HEK293 (cell line): ENCODE results near the gene MUC20.
A peak's percentile ranks its signal among the peaks of the same experiment; 100 is the strongest.

Source experiments
- CTCF ChIA-PET: fragments of 350-600 bp; formaldehyde crosslinking; extraction: SDS; loops from one replicate; lab custom pipeline; 2021; ENCODE audit warnings: antibody characterized with exemption; lab: Yijun Ruan, JAX
- POLR2A ChIA-PET: fragments of 300-600 bp; formaldehyde crosslinking; extraction: SDS; loops from one replicate; lab custom pipeline; 2020; ENCODE audit warnings: antibody characterized with exemption, inconsistent platforms; lab: Yijun Ruan, JAX
- H3K27ac ChIP-seq: fragments of 200-500 bp; sonication (Bioruptor generic); 2 replicates; pipeline ENCODE4 v1.5.1; 2014; ENCODE audit warnings: low read depth, low read length, control low read depth, inconsistent platforms; ENCODE audit errors: extremely low read depth
- H3K36me3 ChIP-seq, 2 experiments: fragments of 200-500 bp in 1 of 2; sonication (Bioruptor generic) in 1 of 2; 1 replicate in 1 of 2; 2 replicates in 1 of 2; pipeline ENCODE4 v1.5.1; 2014 to 2017; ENCODE audit warnings: inconsistent platforms in 2 of 2, low read length in 2 of 2; ENCODE audit not compliant: control insufficient read depth in 2 of 2, insufficient read depth in 1 of 2
- H3K4me1 ChIP-seq: fragments of 200-500 bp; sonication (Bioruptor generic); 2 replicates; pipeline ENCODE4 v1.5.1; 2014; ENCODE audit warnings: mild to moderate bottlenecking, low read length, inconsistent platforms; ENCODE audit not compliant: control insufficient read depth, insufficient read depth
- H3K4me3 ChIP-seq: 2 replicates; pipeline ENCODE4 v1.5.1; 2011; ENCODE audit warnings: low read depth, mild to moderate bottlenecking, control low read depth, low read length, moderate library complexity
- H3K9me3 ChIP-seq: fragments of 200-500 bp; sonication (Bioruptor generic); 2 replicates; pipeline ENCODE4 v1.5.1; 2014; ENCODE audit warnings: low read depth, low read length, inconsistent platforms; ENCODE audit not compliant: control insufficient read depth, insufficient read depth
- EGR2 ChIP-seq: fragments of 450-650 bp; formaldehyde crosslinking; IDR thresholded peaks from 2 replicates; pipeline ENCODE4 v1.5.1; 2016; ENCODE audit warnings: low read depth, missing biosample characterization, missing genetic modification characterization
- GLIS1 ChIP-seq: fragments of 450-650 bp; formaldehyde crosslinking; IDR thresholded peaks from 2 replicates; pipeline ENCODE4 v1.5.1; 2016; ENCODE audit warnings: missing biosample characterization, missing genetic modification characterization
- HOXD13 ChIP-seq: sonication (generic); formaldehyde crosslinking; IDR thresholded peaks from 2 replicates; pipeline ENCODE4 v1.8.0; 2022; ENCODE audit warnings: missing genetic modification reagents, borderline replicate concordance
- SP7 ChIP-seq: fragments of 450-650 bp; formaldehyde crosslinking; IDR thresholded peaks from 2 replicates; pipeline ENCODE4 v1.5.1; 2016; ENCODE audit warnings: missing biosample characterization, missing genetic modification characterization
- WT1 ChIP-seq: fragments of 450-650 bp; formaldehyde crosslinking; IDR thresholded peaks from 2 replicates; pipeline ENCODE4 v1.5.1; 2016; ENCODE audit warnings: missing biosample characterization, missing genetic modification characterization
- ZFHX2 ChIP-seq: fragments of 450-650 bp; formaldehyde crosslinking; conservative IDR thresholded peaks from 2 replicates; pipeline ENCODE4 v1.5.1; 2016; ENCODE audit warnings: missing biosample characterization, missing genetic modification characterization
- ZNF155 ChIP-seq: fragments of 450-650 bp; formaldehyde crosslinking; IDR thresholded peaks from 2 replicates; pipeline ENCODE4 v1.5.1; 2016; ENCODE audit warnings: missing biosample characterization, missing genetic modification characterization
- ZNF16 ChIP-seq: fragments of 450-650 bp; formaldehyde crosslinking; IDR thresholded peaks from 2 replicates; pipeline ENCODE4 v1.5.1; 2016; ENCODE audit warnings: low read depth, missing biosample characterization, missing genetic modification characterization
- ZNF221 ChIP-seq: fragments of 450-650 bp; formaldehyde crosslinking; IDR thresholded peaks from 2 replicates; pipeline ENCODE4 v1.5.1; 2017; ENCODE audit warnings: missing biosample characterization, missing genetic modification characterization, borderline replicate concordance
- ZNF292 ChIP-seq: fragments of 450-650 bp; formaldehyde crosslinking; IDR thresholded peaks from 2 replicates; pipeline ENCODE4 v1.5.1; 2016; ENCODE audit warnings: low read depth, missing biosample characterization, missing genetic modification characterization, borderline replicate concordance
- ZNF341 ChIP-seq: fragments of 450-650 bp; formaldehyde crosslinking; IDR thresholded peaks from 2 replicates; pipeline ENCODE4; 2016; ENCODE audit warnings: low read depth, missing biosample characterization, missing genetic modification characterization
- ZNF529 ChIP-seq: fragments of 450-650 bp; formaldehyde crosslinking; IDR thresholded peaks from 2 replicates; pipeline ENCODE4 v1.5.1; 2017; ENCODE audit warnings: missing genetic modification characterization, missing biosample characterization; ENCODE audit not compliant: insufficient replicate concordance
- ZNF548 ChIP-seq: fragments of 450-650 bp; formaldehyde crosslinking; IDR thresholded peaks from 2 replicates; pipeline ENCODE4 v1.5.1; 2016; ENCODE audit warnings: missing biosample characterization, missing genetic modification characterization
- ZNF600 ChIP-seq: fragments of 450-650 bp; formaldehyde crosslinking; IDR thresholded peaks from 2 replicates; pipeline ENCODE4 v1.5.1; 2016; ENCODE audit warnings: missing biosample characterization, missing genetic modification characterization
- TF ChIP-seq, protein P1 (sequence below): fragments of 450-650 bp; formaldehyde crosslinking; IDR thresholded peaks from 2 replicates; pipeline ENCODE4 v1.5.1; 2016; ENCODE audit warnings: missing biosample characterization, missing genetic modification characterization
- TF ChIP-seq, protein P2 (sequence below): fragments of 450-650 bp; formaldehyde crosslinking; IDR thresholded peaks from 2 replicates; pipeline ENCODE4 v1.5.1; 2016; ENCODE audit warnings: missing biosample characterization, missing genetic modification characterization

Gene MUC20

DNA sequence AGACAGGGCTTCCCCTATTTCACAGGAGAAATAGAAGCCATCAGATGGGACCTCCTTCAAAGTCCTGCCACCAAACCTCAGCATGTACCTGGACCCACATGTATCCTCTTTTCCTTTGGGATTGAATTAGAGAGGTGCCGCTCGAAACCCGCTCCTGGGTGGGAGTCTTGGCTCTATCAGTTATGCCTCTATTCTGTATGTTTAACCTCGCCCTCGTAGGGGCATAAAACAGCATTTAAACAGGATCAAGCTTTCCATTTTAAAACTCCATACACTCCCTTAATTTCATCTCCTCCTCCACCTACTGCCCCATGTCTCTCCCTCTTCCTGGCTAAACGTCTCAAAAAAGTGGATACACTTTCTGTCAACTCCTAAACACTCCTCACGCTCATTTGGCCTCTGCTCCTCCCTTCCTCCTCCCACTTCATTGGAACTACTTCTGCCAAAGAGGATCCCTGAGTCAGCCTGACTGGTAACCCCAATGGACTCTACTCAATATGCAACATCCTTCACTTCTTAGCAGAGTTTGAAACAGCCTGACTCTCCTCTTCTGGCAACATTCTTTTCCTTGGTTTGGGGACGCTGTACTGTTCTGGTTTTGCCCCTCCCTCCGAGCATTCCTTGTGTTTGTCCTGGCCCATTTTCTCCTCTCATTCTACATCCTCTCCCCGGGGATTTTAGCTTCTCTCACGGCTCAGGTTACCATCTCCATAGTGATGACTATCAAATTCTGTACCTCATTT is 23.0 kb upstream of the MUC20 start:
- ChIA-PET POLR2A (no interaction called here), CTCF (interaction anchor here (0.5 kb wide), 1 partner anchor 71 kb away, joined by 3 read pairs; no protein-coding TSS in a partner anchor)
- TF ChIP-seq ZNF529 (tag by site-specific recombination) (no peak), EGR2 (tag by site-specific recombination) (0 out of 2 replicates have a peak, but pooled peaks have one; percentile 14), HOXD13 (CRISPR knock-in tag) (no peak), ZNF292 (tag by site-specific recombination) (no peak), WT1 (tag by site-specific recombination) (peak; percentile 83), ZNF600 (tag by site-specific recombination) (peak; percentile 53; the same call in 1 of the 2 replicates), ZNF341 (tag by site-specific recombination) (peak; percentile 67), ZFHX2 (tag by site-specific recombination) (peak; percentile 25; the same call in 1 of the 2 replicates), ZNF548 (tag by site-specific recombination) (no peak)
- TF ChIP-seq, protein P1, sequence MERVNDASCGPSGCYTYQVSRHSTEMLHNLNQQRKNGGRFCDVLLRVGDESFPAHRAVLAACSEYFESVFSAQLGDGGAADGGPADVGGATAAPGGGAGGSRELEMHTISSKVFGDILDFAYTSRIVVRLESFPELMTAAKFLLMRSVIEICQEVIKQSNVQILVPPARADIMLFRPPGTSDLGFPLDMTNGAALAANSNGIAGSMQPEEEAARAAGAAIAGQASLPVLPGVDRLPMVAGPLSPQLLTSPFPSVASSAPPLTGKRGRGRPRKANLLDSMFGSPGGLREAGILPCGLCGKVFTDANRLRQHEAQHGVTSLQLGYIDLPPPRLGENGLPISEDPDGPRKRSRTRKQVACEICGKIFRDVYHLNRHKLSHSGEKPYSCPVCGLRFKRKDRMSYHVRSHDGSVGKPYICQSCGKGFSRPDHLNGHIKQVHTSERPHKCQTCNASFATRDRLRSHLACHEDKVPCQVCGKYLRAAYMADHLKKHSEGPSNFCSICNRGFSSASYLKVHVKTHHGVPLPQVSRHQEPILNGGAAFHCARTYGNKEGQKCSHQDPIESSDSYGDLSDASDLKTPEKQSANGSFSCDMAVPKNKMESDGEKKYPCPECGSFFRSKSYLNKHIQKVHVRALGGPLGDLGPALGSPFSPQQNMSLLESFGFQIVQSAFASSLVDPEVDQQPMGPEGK (tag by site-specific recombination), result no peak; the same call in 1 of the 2 replicates
- TF ChIP-seq, protein P2, sequence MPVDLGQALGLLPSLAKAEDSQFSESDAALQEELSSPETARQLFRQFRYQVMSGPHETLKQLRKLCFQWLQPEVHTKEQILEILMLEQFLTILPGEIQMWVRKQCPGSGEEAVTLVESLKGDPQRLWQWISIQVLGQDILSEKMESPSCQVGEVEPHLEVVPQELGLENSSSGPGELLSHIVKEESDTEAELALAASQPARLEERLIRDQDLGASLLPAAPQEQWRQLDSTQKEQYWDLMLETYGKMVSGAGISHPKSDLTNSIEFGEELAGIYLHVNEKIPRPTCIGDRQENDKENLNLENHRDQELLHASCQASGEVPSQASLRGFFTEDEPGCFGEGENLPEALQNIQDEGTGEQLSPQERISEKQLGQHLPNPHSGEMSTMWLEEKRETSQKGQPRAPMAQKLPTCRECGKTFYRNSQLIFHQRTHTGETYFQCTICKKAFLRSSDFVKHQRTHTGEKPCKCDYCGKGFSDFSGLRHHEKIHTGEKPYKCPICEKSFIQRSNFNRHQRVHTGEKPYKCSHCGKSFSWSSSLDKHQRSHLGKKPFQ (tag by site-specific recombination), result no peak
- Histone ChIP-seq H3K4me1 (no peaks in the 10 kb centered on the region), H3K36me3 (peaks cover 0 to 19% of the 10 kb centered on the region in 2 experiments; a peak in 2 of 3 replicates), H3K27ac (no peak overlapping the region), H3K9me3 (no peaks in the 10 kb centered on the region), H3K4me3 (no peak overlapping the region)

DNA sequence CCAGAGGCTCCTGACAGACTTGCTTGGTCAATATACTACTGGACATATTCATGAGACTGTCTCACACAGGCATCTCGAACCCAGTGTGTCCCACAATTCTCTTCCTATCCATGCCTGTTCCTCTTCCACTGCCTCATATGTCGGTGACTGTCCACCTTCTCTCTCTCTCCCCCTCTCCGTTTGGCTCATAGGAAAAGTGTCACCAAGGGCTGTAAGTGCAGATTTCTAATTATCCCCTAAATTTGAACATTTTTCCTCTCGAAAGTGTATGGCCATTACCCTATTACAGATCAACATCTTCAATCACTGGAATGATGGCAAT is 22.5 kb upstream of the MUC20 start:
- TF ChIP-seq SP7 (no peak), ZNF221 (tag by site-specific recombination) (no peak), ZNF155 (no peak)
- Histone ChIP-seq H3K4me1 (no peaks in the 10 kb centered on the region), H3K4me3 (no peak overlapping the region), H3K9me3 (no peaks in the 10 kb centered on the region), H3K36me3 (peaks cover 0 to 16% of the 10 kb centered on the region in 2 experiments; a peak in 2 of 3 replicates), H3K27ac (no peak overlapping the region)
- CTCF ChIA-PET, result no interaction called here
- POLR2A ChIA-PET, result no interaction called here

DNA sequence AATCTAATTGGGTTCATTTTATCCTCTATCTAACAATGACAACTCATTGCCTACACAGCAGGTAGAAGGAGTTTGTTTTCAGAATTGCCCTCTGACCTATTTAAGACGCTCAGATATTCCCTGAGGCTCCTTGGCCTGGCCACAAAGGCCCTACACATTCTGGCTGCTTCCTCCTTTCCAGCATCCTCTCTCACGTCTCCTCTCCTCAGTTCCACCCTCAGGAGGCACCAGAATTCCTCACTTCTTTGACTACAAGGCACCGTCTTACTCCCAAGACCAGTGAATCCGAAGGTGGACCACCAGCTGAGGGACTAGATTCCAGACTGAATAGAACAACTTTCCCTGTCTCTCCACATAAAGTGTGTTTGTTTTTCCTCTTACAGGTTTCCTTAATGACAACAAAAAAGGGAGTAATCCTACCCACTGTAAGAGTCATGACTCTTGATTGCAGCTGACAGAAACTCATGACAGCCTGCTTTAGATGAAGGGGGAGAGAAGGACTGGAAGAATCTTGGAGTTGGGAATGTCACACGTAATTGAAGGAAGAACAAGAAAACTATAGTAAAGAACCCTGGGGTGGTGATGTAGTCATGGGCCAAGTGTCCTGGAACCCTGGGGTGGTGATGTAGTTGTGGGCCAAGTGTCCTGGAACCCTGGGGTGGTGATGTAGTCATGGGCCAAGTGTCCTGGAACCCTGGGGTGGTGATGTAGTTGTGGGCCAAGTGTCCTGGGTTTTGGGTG is 22.0 kb upstream of the MUC20 start:
- no peaks in the 10 kb centered on the region for H3K9me3 ChIP-seq
- no peak for TF ChIP-seq ZNF16 (tag by site-specific recombination)
- peak; percentile 52 for TF ChIP-seq WT1 (tag by site-specific recombination)
- 0 out of 2 replicates have a peak, but pooled peaks have one; percentile 11 for TF ChIP-seq GLIS1 (tag by site-specific recombination)
- no peak overlapping the region for H3K27ac ChIP-seq
- no peak overlapping the region for H3K4me3 ChIP-seq
- no peaks in the 10 kb centered on the region for H3K4me1 ChIP-seq
- POLR2A ChIA-PET, result no interaction called here
- CTCF ChIA-PET, result no interaction called here
- H3K36me3 ChIP-seq, result peaks cover 0 to 15% of the 10 kb centered on the region in 2 experiments; a peak in 1 of 3 replicates
